Adrenal gland (tissue), 12 donors: Measurements from ENCODE around the gene ADGRA3. TPM values are rescaled to one million over a fixed set of nuclear protein-coding genes. Genes with fewer than 3 reads are reported as not detected.

Source experiments
- DNase-seq, 7 donors: peaks; one replicate each; pipeline ENCODE4 v3.0.0-alpha.2; 2019 to 2020
- H3K27ac ChIP-seq, 5 donors: fragments of 200-600 bp; sonication (generic) in 4 of 5; 1 replicate in 3 of 5; 2 replicates in 2 of 5; pipeline versions ENCODE4 v1.5.1 to v1.8.0; 2016 to 2020; ENCODE audit warnings: mild to moderate bottlenecking in 1 of 5
- H3K27me3 ChIP-seq: fragments of 200-600 bp; 2 replicates; pipeline ENCODE4 v1.8.0; 2021
- H3K36me3 ChIP-seq, 2 donors: fragments of 200-600 bp; replicated peaks in 1 of 2; 1 replicate in 1 of 2; 2 replicates in 1 of 2; pipeline versions ENCODE4 v1.5.1 to v1.8.0; 2018 to 2022
- H3K4me1 ChIP-seq, 2 donors: fragments of 200-600 bp; replicated peaks in 1 of 2; 1 replicate in 1 of 2; 2 replicates in 1 of 2; pipeline versions ENCODE4 v1.5.1 to v1.8.0; 2018 to 2021
- H3K4me3 ChIP-seq, 4 donors: fragments of 200-600 bp; sonication (generic) in 3 of 4; one replicate each; pipeline ENCODE4 v1.5.1; 2016 to 2018
- H3K9me3 ChIP-seq, 3 donors: fragments of 200-600 bp; sonication (generic) in 1 of 3; replicated peaks in 1 of 3; 1 replicate in 2 of 3; 2 replicates in 1 of 3; pipeline versions ENCODE4 v1.5.1 to v1.8.0; 2016 to 2021
- POLR2A ChIP-seq, 2 donors: fragments of 450-650 bp; IDR thresholded peaks; one replicate each; pipeline ENCODE4 v1.6.1; 2017; ENCODE audit warnings: antibody characterized with exemption in 2 of 2, mild to moderate bottlenecking in 2 of 2, moderate library complexity in 1 of 2
- WGBS, 4 donors: extraction: QIAGEN DNeasy Blood & Tissue Kit in 2 of 4; methylation state at CpG; one replicate each; pipeline versions ENCODE4 v1.1.5 to v1.1.7; 2013 to 2017; 5-methylcytosine and 5-hydroxymethylcytosine counted together
- intact Hi-C, 2 donors: fragments of 100-400 bp; cut with DNase I; formaldehyde crosslinking; loops; one replicate each; pipeline versions ENCODE4 v1.14.1 to v1.15.0; 2022 to 2023
- polyA plus RNA-seq, 3 donors: library from polyadenylated mRNA; stranded (reverse); fragments of 200-250 nt in 2 of 3; fragments of 350-450 nt in 1 of 3; fragmentation: Illumina TruSeq in 1 of 3; extraction: RNeasy Lipid Tissue Mini Kit (QIAGEN cat#74804) in 1 of 3; gene quantifications; one replicate each; pipeline ENCODE4 v1.2.3, GENCODE V29; 2013 to 2014
- total RNA-seq, 9 donors: library from RNA; depleted of rRNA in 4 of 9; stranded (reverse); fragments of >200 nt in 4 of 9; fragments of 120-200 nt in 1 of 9; fragmentation: NEBNext Ultra II Directional in 1 of 9; extraction: Animal tissue kit (Norgen Biotek cat#: 25700) in 1 of 9; gene quantifications; one replicate each; pipeline versions ENCODE4 v1.1.0 to v1.2.4, GENCODE V29; 2013 to 2023
- TF ChIP-seq, protein P1 (sequence below), 6 experiments: fragments of 450-650 bp in 4 of 6; fragments of 200-600 bp in 2 of 6; sonication (generic) in 1 of 6; IDR thresholded peaks; 1 replicate in 5 of 6; 2 replicates in 1 of 6; pipeline versions ENCODE4 v1.5.1 to v1.8.0; 2016 to 2021; ENCODE audit warnings: antibody characterized with exemption in 6 of 6, mild to moderate bottlenecking in 2 of 6, moderate library complexity in 1 of 6
- donor health status: healthy with polysubstance abuse.
- donor health status: Bipolar disorder and iron deficiency.
- donor health status: DM: yes; HTN: yes; CAD: no.
- donor health status: DM: no; HTN: no; CAD: no.
- donor health status: DM: no; HTN: no; CAD: no.
- donor health status: DM: yes; HTN: yes; CAD: no.

Gene ADGRA3
- total and polyA plus RNA-seq, 12 donors: 9.8 to 36.9 (median 24.0) TPM

DNA sequence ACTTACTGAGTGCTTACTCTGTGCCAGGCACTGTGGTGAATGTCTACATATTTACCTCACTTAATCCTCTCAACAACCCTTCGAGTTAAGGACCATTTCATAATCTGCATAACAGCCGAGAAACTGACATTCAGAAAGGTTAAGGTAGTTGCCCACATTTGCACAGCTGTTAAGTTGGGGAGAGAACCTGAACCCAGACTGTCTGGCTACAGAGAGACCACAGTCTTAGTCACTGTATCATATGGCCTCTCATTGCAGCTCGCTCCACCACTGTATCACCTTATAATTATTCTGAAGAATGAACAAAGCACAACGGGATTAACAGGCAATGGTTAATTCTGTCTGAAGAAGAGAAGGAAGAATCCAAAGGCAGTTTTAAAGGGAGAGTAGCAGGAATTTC lies 98.5 kb downstream of the ADGRA3 start:
- Histone ChIP-seq H3K27ac (no peak overlapping the region), H3K27me3 (no peaks in the 10 kb centered on the region), H3K9me3 (no peaks in the 10 kb centered on the region), H3K4me1 (no peaks in the 10 kb centered on the region), H3K36me3 (no peaks in the 10 kb centered on the region), H3K4me3 (no peak overlapping the region)
- TF ChIP-seq, protein P1, sequence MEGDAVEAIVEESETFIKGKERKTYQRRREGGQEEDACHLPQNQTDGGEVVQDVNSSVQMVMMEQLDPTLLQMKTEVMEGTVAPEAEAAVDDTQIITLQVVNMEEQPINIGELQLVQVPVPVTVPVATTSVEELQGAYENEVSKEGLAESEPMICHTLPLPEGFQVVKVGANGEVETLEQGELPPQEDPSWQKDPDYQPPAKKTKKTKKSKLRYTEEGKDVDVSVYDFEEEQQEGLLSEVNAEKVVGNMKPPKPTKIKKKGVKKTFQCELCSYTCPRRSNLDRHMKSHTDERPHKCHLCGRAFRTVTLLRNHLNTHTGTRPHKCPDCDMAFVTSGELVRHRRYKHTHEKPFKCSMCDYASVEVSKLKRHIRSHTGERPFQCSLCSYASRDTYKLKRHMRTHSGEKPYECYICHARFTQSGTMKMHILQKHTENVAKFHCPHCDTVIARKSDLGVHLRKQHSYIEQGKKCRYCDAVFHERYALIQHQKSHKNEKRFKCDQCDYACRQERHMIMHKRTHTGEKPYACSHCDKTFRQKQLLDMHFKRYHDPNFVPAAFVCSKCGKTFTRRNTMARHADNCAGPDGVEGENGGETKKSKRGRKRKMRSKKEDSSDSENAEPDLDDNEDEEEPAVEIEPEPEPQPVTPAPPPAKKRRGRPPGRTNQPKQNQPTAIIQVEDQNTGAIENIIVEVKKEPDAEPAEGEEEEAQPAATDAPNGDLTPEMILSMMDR (IDR thresholded peaks at IDR 0.05): no peak
- no peak for TF ChIP-seq POLR2A (IDR thresholded peaks at IDR 0.05)
- WGBS, 4 donors: 84 to 93% (median 88%) methylated on average over 4 of the region's 4 CpGs
- DNase-seq: no peak
- intact Hi-C loops: no loop called here

DNA sequence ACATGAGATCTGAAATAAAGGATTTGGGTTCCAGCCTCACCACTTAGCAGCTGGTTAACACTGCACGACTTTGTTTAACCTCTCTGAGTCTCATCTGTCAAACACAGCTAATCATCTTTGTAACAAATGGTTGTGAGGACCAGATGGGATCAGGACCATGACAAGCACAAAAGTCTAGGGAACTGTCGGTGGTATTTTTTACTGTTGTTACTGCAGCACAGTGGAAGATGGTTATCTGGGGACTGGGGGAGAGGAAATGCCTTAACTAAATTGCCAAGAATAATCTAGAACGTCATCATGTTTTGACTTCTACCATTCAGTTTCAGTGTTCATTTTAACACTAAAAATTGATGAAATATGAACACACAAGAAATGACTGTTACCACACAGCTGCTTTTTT lies 99.5 kb downstream of the ADGRA3 start:
- intact Hi-C loops: no loop called here
- TF ChIP-seq, protein P1 (IDR thresholded peaks at IDR 0.05): no peak
- TF ChIP-seq POLR2A (IDR thresholded peaks at IDR 0.05): no peak
- Histone ChIP-seq H3K27ac (no peak overlapping the region), H3K27me3 (no peaks in the 10 kb centered on the region), H3K36me3 (no peaks in the 10 kb centered on the region), H3K4me3 (no peak overlapping the region), H3K9me3 (no peaks in the 10 kb centered on the region), H3K4me1 (no peaks in the 10 kb centered on the region)
- no peak for DNase-seq
- whole genome bisulfite sequencing, 4 donors: 41 to 51% (median 49%) methylated on average over 3 of the region's 3 CpGs

DNA sequence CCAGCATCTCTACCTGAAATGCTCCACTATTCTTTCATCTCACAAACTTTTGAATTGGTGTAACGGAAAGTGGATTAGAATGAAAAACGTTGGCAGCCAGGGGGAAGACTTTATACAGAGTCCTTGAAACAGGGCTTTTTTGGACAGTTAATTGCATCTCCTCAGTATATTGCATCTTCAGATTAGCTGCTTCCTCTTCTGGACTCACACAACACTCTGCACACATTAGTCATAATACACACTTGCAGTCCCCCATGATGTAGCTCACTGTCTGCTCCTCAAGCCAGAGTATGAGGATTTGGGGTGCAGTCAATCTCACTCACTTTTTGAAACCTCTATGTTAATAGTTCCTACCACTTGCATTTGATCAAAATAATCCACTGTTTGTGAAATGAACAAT lies 101.0 kb downstream of the ADGRA3 start:
- no peaks in the 10 kb centered on the region for H3K9me3 ChIP-seq
- no peak overlapping the region for H3K27ac ChIP-seq
- no peak for DNase-seq
- TF ChIP-seq POLR2A (IDR thresholded peaks at IDR 0.05): no peak
- TF ChIP-seq, protein P1 (IDR thresholded peaks at IDR 0.05): no peak
- no peaks in the 10 kb centered on the region for H3K4me1 ChIP-seq
- intact Hi-C loops: loop anchor here in 1 of 2 donors (5.0 kb wide), 2 partner anchors 192 to 277 kb away; partner anchors contain the start of gene GBA3
- WGBS, 4 donors: 62 to 67% (median 65%) methylated on average over 2 of the region's 2 CpGs
- H3K4me3 ChIP-seq: no peak overlapping the region
- H3K36me3 ChIP-seq: no peaks in the 10 kb centered on the region
- H3K27me3 ChIP-seq: no peaks in the 10 kb centered on the region

DNA sequence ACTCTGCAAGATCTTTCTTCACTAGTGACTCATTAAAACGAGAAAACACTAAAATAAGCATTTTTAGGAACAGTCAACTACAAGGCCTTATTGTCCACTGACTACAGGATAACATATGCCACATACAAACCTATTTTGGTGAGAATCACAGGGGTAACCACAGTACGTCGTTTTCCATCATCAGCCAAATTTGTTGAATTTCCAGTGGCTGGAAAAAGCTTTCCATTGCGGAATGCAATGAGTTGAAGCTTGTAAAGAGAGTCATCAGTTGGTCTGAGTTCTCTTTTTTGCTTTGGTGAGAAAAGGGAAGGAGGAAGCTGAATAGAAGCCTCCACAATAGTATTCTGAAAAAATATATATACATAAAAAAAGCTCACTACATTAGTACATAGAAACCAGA lies 102.4 kb downstream of the ADGRA3 start:
- no peak for TF ChIP-seq POLR2A (IDR thresholded peaks at IDR 0.05)
- TF ChIP-seq, protein P1 (IDR thresholded peaks at IDR 0.05): no peak
- H3K4me1 ChIP-seq: no peaks in the 10 kb centered on the region
- no peaks in the 10 kb centered on the region for H3K9me3 ChIP-seq
- H3K27me3 ChIP-seq: no peaks in the 10 kb centered on the region
- no peaks in the 10 kb centered on the region for H3K36me3 ChIP-seq
- no peak overlapping the region for H3K4me3 ChIP-seq
- 74 to 85% (median 78%) methylated on average over 4 of the region's 4 CpGs for WGBS, 4 donors
- intact Hi-C loops: loop anchor here in 1 of 2 donors (5.0 kb wide), 2 partner anchors 194 to 279 kb away; partner anchors contain the start of gene GBA3
- H3K27ac ChIP-seq: no peak overlapping the region
- no peak for DNase-seq
